ENCODE measurements around the gene CUEDC1.

DNA sequence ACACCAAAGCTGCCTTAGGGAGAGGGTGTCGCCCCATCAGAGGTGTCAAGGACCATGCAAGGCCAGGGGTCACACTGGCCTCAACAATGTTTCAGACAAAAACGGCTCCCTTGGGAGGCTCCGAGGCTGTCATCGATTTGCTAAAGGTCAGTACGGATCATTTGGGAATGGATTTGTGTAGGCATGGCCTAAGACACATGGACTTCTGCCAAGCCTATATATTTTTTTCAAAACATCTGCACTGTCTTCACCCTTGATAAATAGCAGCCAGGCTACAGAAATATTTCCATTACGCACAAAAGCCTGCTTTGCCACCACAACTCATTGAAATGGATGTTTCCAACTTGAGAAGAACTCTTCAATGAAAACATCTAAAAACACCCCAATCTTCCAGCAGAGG is 10.3 kb downstream of the CUEDC1 start:
- TF ChIP-seq, protein P1, sequence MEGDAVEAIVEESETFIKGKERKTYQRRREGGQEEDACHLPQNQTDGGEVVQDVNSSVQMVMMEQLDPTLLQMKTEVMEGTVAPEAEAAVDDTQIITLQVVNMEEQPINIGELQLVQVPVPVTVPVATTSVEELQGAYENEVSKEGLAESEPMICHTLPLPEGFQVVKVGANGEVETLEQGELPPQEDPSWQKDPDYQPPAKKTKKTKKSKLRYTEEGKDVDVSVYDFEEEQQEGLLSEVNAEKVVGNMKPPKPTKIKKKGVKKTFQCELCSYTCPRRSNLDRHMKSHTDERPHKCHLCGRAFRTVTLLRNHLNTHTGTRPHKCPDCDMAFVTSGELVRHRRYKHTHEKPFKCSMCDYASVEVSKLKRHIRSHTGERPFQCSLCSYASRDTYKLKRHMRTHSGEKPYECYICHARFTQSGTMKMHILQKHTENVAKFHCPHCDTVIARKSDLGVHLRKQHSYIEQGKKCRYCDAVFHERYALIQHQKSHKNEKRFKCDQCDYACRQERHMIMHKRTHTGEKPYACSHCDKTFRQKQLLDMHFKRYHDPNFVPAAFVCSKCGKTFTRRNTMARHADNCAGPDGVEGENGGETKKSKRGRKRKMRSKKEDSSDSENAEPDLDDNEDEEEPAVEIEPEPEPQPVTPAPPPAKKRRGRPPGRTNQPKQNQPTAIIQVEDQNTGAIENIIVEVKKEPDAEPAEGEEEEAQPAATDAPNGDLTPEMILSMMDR (IDR thresholded peaks at IDR 0.05), result no peak
- no peak for TF ChIP-seq POLR2A (IDR thresholded peaks at IDR 0.05)
